DMS79 (cell line): Measurements from ENCODE around the gene SRGAP1.

Source experiments
- DNase-seq: peaks from one replicate; lab custom pipeline; 2025; lab: John Stamatoyannopoulos, UW

The SRGAP1 gene

DNA sequence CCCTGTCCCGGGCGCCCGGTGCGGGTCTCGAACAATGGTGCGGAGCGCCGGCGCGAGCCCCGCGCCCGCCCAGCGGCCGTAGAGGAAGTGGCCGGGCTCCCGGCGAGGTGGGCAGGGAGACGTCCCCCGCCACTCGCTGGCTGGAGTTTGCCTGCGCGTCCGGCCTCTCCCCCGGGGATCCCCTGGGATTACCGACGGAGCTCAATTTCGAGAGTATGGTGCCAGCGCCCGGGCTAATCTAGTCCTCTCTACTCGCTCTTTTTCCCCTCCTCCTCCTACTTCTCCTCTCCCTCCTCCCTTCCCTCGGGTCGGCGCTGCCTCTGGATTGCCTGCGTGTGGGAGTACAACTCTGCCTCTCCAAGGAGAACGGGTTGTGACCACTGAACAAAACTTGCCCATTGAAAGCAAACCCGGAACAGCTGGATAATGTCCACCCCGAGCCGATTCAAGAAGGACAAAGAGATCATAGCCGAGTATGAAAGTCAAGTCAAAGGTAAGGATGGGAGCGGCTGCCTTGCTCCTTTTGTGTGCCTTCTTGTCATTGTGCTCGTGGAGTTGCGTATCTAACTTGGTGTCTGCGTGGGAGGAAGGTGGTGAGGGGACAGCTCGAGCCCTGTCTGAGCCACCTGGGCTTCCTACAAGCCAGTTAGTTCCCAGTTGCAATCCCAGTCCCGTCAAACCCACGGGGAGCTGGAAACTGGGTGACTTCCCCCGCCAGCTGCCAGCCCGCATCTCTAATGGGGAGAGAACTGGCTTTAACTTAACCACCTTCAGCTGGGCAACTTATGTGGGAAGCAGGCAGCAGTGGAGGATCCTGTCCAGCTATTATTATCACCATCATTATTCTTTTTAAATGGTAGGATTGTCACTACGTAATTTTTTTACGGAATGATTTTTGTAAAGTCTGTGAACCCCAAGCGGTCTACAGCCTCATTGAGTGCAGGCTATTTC lies at the start of gene SRGAP1:
Gene SRGAP1 (plus strand): TSS at position 310 of the 951 bp plus-strand sequence. CDS start 117 bp downstream, at position 427.
- no peak for DNase-seq

DNA sequence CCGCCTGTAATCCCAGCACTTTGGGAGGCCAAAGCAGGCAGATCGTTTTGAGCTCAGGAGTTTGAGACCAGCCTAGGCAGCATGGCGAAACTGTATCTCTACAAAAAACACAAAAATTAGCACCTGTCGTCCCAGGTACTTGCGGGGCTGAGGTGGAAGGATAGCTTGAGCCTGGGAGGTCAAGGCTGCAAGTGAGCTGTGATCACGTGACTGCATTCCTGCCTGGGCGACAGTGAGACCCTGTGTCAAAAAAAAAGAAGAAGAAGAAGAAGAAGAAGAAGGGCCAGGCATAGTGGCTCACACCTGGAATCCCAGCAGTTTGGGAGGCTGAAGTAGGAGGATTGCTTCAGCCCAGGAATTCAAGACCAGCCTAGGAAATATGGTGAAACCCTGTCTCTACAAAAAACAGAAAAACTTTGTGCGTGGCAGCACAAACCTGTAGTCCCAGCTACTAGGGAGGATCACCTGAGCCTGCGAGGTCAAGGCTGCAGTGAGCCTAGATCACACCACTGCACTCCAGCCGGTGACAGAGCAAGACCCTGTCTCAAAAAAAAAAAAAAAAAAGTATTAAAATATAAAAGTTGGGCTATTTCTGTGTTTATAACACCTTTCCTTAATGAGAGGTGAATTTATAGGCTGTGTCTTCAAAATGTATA lies 49.3 kb upstream of the SRGAP1 start:
- DNase-seq = no peak

DNA sequence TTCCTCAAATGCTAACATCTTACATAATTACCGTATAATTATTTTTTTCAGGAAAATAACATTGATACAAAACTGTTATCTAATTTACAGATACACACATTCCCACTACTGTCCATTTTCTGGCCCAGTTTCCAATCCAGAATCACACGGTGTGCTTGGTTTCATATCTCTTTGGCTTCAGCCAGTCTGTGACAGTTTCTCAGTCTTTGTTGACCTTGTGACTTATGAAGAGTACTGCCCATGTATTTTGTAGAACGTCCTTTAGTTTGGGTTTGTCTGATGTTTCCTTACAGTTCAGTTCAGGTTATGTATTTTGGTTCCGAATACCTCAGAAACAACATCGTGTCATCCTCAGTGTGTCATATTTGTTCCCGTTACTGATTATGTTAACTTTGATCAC lies 48.6 kb upstream of the SRGAP1 start:
- no peak for DNase-seq

DNA sequence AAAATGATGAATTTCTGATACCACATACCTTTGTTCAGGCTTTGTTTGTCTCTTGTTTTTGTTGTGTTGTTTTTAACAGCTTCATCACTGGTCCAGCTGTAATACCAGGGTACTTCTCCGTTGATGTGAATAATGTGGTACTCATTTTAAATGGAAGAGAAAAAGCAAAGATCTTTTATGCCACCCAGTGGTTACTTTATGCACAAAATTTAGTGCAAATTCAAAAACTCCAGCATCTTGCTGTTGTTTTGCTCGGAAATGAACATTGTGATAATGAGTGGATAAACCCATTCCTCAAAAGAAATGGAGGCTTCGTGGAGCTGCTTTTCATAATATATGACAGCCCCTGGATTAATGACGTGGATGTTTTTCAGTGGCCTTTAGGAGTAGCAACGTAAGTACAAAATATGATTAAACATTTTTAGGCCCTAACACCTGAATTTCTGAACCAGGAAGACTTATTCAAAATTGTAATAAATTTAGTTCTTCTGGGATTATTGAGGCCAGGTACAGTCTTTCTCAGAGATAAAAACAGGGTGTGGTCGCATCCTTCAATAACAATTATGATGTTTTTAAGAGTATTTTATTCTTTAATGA lies 42.4 kb upstream of the SRGAP1 start:
- peak; percentile 10 for DNase-seq

DNA sequence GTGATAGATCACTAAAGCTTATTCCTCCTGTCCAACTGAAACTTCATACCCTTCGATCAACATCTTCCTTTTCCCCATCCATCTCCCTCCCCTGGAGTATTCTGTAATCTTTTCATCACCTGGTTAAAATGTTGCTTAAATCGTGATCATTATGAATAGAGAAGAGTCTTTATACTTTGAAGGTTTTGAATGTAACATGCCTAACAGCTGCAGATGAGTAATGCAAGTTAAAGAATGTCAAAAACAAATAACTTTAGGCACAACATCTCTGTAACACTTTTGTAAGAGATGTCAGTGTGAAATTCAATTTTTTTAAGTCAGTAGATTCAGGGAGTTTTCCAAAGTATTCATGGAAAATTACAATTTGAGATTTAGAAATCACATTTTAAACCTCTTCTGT lies 39.8 kb upstream of the SRGAP1 start:
- DNase-seq = no peak

DNA sequence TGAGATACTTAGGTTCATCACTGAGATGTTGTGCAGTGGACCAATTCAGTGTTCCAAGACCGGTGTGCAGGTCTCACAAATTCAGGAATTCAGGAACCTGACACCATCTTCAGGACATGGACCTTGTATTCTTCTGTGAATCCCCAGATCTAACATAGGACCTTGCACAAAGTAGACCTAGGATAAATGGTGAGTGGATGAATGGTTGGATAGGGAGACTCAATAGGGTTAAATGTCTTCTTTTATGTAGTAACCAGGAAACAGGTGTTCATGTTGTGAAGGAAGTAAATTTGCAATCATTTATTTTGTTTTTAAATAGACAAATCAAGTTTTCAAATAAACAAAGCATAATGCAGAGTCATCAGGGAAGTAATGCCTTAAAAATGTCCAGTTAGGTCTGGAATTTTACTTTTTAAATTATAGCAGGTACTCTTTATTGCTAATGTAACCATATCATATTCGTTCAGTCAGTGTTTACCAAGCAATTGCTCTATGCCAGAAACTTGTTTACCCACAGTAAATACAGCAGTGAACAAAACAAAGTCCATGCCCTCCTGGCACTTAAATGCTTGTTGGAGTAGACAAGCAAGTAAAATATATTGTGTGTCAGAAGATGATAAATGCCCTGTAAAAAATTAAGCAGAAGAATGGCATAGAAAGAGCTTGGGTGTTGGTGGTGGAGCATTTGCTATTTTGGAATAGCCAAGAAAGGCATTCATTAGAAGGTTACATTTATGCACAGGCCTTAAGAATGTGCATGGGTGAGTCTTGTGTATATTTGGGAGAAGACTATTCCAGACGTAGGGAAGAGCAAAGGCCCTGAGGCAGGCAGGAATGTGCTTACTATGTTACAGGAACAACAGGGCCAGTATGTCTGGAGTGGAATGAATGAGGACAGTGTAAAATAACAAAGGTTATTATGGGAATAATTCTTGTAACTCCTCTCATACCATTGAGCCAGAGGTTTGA lies 38.5 kb upstream of the SRGAP1 start:
- DNase-seq = peak; percentile 67

DNA sequence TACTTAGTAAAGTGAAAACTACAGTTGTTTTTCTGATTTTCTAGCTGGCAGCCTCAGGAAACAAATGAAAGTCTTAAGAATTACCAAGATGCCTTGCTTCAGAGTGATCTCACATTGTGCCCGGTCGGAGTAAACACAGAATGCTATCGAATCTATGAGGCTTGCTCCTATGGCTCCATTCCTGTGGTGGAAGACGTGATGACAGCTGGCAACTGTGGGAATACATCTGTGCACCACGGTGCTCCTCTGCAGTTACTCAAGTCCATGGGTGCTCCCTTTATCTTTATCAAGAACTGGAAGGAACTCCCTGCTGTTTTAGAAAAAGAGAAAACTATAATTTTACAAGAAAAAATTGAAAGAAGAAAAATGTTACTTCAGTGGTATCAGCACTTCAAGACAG lies 35.9 kb upstream of the SRGAP1 start:
- no peak for DNase-seq

DNA sequence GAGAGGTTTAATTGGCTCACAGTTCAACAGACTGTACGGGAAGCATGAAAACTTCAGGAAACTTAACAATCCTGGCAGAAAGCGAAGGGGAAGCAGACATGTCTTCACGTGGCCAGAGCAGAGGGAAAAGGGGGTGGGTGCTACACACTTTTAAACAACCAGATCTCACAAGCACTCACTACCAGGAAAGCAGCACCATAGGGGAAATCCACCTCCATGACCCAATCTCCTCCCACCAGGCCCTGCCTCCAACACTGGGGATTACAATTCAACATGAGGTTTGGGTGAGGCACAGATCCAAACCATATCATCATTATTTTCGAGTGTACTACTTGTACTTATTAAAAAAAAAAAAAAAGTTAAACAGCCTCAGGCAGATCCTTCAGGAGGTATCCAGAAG lies 34.9 kb upstream of the SRGAP1 start:
- no peak for DNase-seq

DNA sequence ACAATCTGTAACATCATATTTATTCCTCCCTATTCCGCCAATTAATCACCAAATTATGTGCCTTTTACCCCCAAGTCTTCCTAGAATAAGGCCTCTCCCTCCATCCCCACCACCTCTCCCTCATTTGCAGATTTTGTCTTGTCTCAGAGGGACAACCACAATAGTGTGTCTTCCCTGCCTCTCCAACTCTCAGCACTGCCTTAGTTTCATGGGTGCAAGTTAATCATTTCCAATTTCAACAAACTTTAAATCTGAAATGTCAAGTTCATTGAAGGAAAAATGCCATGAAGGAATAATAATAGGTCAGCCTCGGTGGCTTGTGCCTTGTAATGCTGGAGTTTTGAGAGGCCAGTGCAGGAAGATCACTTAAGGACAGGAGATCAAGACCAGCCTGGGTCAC lies 33.2 kb upstream of the SRGAP1 start:
- DNase-seq = no peak

DNA sequence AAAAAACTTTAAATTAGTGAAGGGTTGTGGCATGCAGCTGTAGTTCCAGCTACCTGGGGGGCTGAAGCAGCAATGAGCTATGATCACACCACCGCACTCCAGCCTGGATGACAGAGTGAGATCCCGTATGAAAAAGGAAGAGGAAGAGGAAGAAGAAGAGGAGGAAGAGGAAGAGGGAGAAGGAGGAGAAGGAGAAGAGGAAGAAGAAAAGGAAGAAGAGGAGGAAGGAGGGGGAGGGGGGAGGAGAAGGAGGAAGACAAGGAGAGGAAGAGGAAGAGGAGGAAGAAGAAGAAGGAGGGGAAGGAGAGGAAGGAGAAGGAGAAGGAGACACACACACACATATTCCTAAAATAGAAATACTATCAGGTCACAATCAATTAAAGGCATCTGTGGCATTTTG lies 32.7 kb upstream of the SRGAP1 start:
- no peak for DNase-seq

DNA sequence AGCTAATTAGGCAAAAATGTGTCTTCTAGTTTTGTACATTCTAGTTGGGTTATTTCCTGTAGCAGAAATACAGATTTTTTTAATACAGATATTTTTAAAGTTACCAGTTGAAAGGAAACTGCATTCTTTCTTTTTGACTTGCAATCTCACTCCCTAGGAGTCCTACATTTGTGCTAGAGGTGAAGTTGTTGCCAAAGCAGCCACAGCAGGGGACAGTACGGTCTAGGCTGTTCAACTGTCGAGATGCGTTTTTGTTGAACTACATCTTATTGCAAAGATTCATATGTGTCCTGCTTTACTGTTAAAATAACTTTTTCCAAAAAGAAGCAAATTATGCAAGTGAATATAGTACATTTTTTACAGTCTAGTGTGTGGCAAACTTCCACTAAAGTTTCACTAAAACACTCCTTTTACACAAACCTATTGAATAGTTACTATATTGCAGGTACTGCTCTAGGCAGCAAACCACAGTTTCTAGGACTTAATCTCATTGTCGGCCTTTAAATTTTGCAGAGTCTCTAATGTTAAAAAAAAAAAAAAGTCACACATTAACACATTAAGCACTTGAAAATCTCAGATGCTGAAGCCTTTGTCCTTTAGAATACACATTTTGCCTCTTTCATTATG lies 30.2 kb upstream of the SRGAP1 start:
- no peak for DNase-seq

DNA sequence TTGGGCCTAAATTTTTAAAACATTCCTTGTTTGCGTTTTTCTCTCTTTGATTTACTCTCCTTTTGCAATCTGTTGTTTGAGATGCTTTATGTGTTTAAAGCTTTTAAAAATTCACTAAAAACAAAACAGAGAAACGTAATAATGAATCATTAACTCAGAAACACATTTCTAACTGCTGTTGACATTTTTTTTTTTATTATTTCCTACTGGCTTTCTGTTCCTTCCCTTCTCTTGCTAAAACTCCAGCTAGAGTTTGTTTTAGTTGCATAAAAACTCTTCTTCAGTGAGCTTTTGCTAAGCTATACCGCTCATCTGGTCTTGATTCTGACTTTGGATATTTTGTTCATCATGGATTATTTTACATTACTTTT lies 29.0 kb upstream of the SRGAP1 start:
- no peak for DNase-seq

DNA sequence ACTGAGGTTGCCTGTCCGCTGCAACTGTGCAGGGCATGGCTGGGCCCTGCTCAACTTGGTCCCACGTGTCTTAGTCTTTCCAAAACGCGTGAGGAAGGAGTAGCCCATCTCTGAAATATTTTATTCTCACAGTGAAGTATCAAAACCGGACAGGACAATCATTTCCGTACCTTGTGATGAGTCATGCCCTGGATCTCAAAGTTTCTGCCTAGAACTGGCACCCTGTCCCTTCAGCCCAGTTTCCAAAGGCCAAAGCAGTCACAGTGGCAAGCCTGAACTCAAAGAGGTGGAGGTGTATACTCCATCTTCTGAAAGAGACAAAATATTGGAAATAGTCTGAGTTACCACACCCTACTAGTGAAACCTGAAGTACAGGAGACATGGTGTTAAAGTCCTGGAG lies 28.5 kb upstream of the SRGAP1 start:
- DNase-seq = no peak

DNA sequence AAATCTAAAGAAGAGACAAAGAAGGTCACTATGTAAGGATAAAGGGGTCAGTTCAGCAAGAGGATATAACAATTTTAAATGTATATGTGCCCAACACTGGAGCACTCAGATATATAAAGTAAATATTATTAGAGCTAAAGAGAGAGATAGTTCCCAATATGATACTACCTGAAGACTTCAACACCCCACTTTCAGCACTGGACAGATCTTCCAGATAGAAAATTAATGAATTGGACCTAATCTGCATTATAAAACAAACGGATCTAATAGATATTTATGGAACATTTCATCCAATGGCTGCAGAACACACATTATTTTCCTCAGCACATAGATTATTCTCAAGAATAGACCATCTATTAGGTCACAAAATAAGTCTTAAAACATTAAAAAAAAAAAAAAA lies 24.1 kb upstream of the SRGAP1 start:
- DNase-seq = no peak

DNA sequence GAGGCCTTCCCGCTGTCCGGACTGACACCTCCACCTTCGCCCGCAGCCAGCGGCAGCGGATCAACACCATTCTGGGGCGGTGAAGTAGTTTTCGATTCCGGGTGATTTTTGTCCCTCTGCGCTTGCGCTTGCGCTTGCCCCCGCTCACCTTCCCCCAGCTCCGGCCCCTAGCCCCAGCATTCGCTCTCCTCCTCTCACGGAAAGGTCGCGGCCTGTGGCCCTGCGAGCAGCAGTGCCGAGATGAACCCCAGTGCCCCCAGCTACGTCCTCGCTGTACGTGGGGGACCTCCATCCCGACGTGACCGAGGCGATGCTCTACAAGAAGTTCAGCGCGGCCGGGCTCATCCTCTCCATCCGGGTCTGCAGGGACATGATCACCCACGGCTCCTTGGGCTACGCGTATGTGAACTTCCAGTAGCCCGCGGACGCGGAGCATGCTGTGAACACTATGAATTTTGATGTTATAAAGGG lies 22.7 kb upstream of the SRGAP1 start:
- no peak for DNase-seq

DNA sequence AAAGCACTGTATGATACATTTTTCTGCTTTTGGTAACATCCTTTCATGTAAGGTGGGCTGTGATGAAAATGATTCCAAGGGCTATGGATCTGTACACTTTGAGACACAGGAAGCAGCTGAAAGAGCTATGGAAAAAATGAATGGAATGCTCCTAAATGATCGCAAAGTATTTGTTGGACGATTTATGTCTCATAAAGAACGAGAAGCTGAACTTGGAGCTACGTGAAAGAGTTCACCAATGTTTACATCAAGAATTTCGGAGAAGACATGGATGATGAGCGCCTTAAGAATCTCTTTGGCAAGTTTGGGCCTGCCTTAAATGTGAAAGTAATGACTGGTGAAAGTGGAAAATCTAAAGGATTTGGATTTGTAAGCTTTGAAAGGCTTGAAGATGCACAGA lies 22.1 kb upstream of the SRGAP1 start:
- DNase-seq = no peak

DNA sequence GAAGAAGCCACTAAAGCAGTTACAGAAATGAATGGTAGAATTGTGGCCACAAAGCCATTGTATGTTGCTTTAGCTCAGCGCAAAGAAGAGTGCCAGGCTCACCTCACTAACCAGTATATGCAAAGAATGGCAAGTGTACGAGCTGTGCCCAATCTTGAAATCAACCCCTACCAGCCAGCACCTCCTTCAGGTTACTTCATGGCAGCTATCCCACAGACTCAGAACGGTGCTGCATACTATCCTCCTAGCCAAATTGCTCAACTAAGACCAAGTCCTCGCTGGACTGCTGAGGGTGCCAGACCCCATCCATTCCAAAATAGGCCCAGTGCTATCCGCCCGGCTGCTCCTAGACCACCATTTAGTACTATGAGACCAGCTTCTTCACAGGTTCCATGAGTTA lies 21.5 kb upstream of the SRGAP1 start:
- no peak for DNase-seq

DNA sequence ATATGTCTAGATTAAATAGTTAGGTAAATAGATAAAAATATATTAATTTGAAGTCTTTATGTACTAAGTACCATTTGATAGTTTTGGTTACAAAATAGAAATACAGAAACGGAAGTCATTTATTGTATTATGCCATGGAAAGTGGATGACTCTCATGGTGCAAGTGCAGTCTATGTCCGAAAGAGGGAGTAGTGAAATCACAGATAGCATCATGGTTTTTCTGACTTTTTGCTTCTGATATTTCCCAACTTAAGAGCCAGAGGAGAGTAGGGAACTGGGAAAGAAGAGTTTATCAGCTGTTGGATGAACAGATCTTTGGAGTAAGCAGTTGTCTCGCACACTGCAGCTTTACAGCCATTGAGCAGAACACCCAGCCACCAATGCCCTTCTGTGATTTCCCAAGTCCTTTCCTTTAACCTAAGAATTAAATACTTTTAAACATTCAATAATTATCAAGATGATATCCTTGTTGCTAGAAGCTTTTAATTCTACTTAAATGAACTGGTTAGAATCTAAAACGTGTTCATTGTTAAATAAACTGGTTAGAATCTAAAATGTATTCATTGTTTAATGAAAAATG lies 18.4 kb upstream of the SRGAP1 start:
- DNase-seq = no peak

DNA sequence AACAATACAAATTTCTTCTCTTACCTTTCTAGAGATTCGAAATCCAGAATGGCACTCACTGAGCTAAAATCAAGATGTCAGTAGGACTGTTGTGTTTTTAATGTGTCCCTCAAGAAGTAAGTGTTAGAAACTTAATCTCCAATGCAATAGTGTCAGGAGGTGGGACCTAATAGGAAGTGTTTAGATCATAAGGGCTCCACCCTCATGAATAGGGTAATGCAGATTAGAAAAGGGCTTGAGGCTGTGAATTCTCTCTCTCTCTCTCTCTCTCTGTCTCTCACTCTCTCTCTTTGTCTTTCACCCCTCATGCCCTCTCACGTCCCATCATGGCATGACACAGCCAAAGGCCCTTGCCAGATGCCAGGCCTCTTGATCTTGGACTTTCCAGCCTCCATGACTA lies 15.6 kb upstream of the SRGAP1 start:
- DNase-seq = no peak

DNA sequence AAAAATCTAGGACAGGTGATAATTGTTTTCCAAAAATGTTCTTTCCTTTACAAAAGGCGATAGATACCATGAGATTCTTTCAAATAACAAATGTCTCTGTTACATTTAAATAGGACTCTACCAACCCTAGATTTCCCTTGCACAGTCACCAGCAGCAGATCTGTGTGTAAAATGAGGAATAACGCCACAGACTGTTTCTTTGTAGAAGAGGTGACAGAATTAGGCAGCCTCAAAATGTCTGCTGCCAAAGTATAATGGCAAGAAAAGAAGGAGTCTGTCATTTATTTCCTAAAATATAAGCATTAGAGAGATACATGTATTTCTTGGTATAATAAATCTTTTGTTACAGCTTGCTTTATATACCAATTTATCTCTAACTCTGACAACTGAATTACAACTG lies 8.5 kb upstream of the SRGAP1 start:
- no peak for DNase-seq

DNA sequence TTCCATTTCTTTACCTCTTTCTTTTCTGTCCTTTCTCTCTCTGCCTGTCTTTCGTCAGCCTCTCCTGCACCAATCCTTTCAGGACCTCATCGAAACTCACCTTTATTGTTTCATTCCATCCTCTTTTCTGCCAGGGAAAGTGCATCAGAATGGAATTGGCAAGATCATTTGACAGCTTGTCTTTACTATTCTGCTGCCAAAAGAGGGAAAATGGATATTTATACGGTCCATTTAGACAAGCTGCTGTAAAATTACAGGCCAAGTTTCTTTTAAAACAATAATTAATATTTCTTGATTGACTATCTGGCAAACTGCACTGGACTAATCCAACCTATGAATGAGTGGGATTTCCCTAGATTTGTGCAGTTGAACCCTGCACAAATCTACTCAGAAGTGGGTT lies 7.6 kb upstream of the SRGAP1 start:
- DNase-seq = no peak
